ENCODE results near the gene SLC9A8.

Gene SLC9A8

DNA sequence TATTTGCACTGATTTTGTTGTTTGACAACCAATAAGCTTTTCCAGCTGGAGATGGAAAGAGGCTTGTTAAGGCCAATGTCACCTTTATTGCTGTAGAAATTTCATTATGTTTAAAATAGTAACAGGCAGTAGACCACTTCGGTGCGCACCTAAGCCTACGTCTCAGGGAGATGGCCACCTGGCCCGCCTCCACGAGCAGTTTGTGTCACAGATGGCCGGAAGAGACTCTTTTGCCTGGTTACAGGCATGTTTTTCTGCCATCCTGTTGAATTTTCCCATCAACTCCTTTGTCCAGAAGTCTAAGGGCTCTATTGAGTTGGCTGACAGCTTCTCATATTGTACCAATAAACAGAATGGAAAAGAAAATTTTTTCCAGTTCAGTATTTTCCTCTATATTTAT is 51.0 kb downstream of the SLC9A8 start:
- TF ChIP-seq, protein P1, sequence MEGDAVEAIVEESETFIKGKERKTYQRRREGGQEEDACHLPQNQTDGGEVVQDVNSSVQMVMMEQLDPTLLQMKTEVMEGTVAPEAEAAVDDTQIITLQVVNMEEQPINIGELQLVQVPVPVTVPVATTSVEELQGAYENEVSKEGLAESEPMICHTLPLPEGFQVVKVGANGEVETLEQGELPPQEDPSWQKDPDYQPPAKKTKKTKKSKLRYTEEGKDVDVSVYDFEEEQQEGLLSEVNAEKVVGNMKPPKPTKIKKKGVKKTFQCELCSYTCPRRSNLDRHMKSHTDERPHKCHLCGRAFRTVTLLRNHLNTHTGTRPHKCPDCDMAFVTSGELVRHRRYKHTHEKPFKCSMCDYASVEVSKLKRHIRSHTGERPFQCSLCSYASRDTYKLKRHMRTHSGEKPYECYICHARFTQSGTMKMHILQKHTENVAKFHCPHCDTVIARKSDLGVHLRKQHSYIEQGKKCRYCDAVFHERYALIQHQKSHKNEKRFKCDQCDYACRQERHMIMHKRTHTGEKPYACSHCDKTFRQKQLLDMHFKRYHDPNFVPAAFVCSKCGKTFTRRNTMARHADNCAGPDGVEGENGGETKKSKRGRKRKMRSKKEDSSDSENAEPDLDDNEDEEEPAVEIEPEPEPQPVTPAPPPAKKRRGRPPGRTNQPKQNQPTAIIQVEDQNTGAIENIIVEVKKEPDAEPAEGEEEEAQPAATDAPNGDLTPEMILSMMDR (IDR thresholded peaks at IDR 0.05; ENCODE audit: low read depth, low read length), result no peak
- no peak for DNase-seq (ENCODE audit: extremely low read depth, low read depth)

DNA sequence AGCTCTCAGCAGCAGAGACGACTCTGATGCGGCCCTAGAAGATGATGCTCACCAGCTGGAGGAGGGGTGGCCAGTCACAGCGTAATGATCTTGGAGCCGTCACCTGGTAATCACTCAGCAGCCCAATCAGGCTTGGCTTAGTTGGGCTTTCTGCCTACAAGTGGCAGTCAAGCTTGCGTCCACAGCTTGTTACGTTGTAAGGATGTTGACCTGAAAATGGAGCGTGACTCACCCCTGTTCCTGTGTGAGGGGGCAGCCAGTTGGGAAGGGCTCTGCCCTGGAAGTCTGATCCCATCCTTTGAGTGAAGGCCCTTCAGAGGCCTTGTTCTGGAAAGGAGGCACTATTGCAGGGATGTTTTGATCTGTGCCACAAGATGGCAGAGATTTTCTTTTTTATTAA is 52.9 kb downstream of the SLC9A8 start:
- DNase-seq (ENCODE audit: extremely low read depth, low read depth), result peak; percentile 86
- TF ChIP-seq, protein P1 (IDR thresholded peaks at IDR 0.05; ENCODE audit: low read depth, low read length), result no peak

DNA sequence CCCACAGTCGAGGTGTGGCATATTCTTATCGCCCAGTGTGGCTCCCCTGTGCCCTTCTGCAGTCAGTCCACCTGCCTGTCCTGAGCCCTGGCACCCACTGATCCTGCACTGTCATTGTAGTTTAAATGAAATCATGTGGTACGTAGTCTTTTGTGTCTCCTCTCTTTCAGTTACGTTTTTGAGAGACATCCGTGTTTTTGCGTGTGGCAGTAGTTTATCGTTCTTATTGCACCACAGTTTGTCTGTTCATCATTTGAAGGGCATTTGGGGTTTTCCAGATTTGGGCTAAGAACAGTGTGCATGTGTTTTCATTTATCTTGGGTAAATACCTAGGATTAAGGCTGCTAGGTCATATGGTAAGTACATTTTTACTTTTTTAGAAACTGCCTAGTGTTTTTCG is 53.4 kb downstream of the SLC9A8 start:
- DNase-seq (ENCODE audit: extremely low read depth, low read depth), result peak; percentile 95
- TF ChIP-seq, protein P1 (IDR thresholded peaks at IDR 0.05; ENCODE audit: low read depth, low read length), result no peak

DNA sequence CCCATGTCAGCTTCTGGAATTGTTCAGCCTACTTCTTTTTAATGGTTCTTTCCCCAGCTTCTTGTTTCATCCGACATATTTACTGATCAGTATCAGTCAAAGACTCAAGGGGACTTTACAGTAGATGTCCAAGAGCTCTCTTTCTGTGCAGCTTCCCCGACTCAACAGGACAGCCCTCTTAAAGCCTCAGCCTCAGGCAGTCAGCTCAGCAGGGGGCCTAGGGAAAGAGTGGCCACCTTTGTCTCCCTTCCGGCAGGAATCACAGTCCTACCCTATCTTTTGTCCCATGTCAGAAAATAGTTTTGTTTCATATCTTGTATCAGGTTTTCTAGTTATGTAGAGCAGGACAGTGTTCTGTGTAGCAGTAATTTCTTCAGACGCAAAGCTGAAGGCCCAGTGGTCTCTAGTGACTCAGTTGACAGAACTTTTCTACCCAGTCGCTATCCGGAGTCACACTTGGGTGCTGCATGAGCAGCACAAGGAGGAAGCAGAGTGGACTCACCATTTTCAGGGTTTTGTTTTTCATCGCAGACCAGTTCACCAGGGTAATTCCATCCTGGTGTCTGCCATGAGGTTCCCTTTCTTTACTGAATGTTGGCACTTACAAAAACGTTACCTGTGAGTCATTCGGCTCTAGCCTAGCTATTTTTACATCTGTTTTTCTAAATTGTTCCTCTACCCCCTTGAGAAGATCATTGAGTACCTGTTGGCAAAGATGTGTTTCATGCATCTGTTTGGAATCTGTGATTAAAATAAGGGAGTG is 55.0 kb downstream of the SLC9A8 start:
- DNase-seq (ENCODE audit: extremely low read depth, low read depth), result no peak
- TF ChIP-seq, protein P1 (IDR thresholded peaks at IDR 0.05; ENCODE audit: low read depth, low read length), result no peak

DNA sequence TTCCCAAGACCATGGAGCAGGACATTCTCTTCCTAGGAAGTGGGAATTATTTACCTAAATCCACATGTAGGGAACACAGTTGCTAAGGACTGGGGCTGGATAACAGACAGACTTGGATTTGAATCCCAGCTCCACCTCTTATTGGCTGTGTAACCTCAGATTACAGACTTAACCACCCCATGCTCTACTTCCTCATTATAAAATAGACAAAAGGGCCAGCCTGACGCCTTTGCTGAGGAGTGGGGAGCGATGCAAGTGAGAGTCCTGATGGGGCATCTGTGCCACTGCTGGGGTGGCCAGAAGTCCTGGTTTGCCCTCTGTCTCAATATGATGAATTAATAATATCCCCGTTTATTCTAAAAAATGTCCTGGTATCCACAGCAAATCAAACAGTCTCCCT is 55.9 kb downstream of the SLC9A8 start:
- TF ChIP-seq, protein P1 (IDR thresholded peaks at IDR 0.05; ENCODE audit: low read depth, low read length), result no peak
- DNase-seq (ENCODE audit: extremely low read depth, low read depth), result no peak

GRCh38 chr20:49868964-49869363 is 56.3 kb downstream of the SLC9A8 start:
- no peak for DNase-seq (ENCODE audit: extremely low read depth, low read depth)

GRCh38 chr20:49870261-49870660 is 57.6 kb downstream of the SLC9A8 start:
- TF ChIP-seq, protein P1 (IDR thresholded peaks at IDR 0.05; ENCODE audit: low read depth, low read length), result no peak
- no peak for DNase-seq (ENCODE audit: extremely low read depth, low read depth)

More at GRCh38 chr20:49868964-49869363, 56.3 kb downstream of the SLC9A8 start:
- TF ChIP-seq, protein P1 (IDR thresholded peaks at IDR 0.05; ENCODE audit: low read depth, low read length), result no peak

Measured in AG09319 (cell line).